OCI-LY1 (cell line): ENCODE measurements around the gene CCDC138.

ENCODE experiments used
- CTCF ChIP-seq: fragments of 200-600 bp; sonication (generic), shearing (Covaris generic); IDR thresholded peaks from 2 replicates; pipeline ENCODE4 v1.5.1; 2017; ENCODE audit warnings: mild to moderate bottlenecking, antibody characterized with exemption, low read length, moderate library complexity, mixed read lengths
- EZH2 ChIP-seq: fragments of 200-600 bp; sonication (generic), shearing (Covaris generic); IDR thresholded peaks from 2 replicates; pipeline ENCODE4 v1.8.0; 2017; ENCODE audit warnings: borderline replicate concordance, mixed run types, mild to moderate bottlenecking, antibody characterized with exemption, low read length, moderate library complexity, mixed read lengths

GRCh38 chr2:108922141-108922915 is 135.8 kb downstream of the CCDC138 start:
- TF ChIP-seq EZH2, result no peak
- TF ChIP-seq CTCF, result no peak
